ENCODE data around the gene CCDC192.
"Not testable (repeated sequence)": the region's sequence is repeated elsewhere in the genome, so short reads cannot be mapped to it uniquely, and the experiment has no call there.

Gene CCDC192

GRCh38 chr5:127699416-127699815 is 3.8 kb upstream of the CCDC192 start:
- DNase-seq (ENCODE audit: low read depth in 3 of 3) = no peak

GRCh38 chr5:127700237-127700766 is 2.9 kb upstream of the CCDC192 start:
- DNase-seq (ENCODE audit: low read depth in 3 of 3) = no peak

- DNase-seq (ENCODE audit: low read depth in 3 of 3) = no peak
Observed at GRCh38 chr5:127702434-127702833, 757 bp upstream of the CCDC192 start.

GRCh38 chr5:127705120-127705892 is 2.1 kb downstream of the CCDC192 start:
- DNase-seq (ENCODE audit: low read depth in 3 of 3) = no peak

GRCh38 chr5:127706691-127707090 is 3.5 kb downstream of the CCDC192 start:
- no peak for DNase-seq (ENCODE audit: low read depth in 3 of 3)

GRCh38 chr5:127707209-127707608 is 4.0 kb downstream of the CCDC192 start:
- DNase-seq (ENCODE audit: low read depth in 3 of 3) = no peak

GRCh38 chr5:127713083-127713482 is 9.9 kb downstream of the CCDC192 start:
- DNase-seq (ENCODE audit: low read depth in 3 of 3) = not testable (repeated sequence)

GRCh38 chr5:127718181-127718580 is 15.0 kb downstream of the CCDC192 start:
- no peak for DNase-seq (ENCODE audit: low read depth in 3 of 3)

- DNase-seq (ENCODE audit: low read depth in 3 of 3) = no peak
Observed at GRCh38 chr5:127723571-127723970, 20.4 kb downstream of the CCDC192 start.

- DNase-seq (ENCODE audit: low read depth in 3 of 3) = no peak
Observed at GRCh38 chr5:127725673-127726072, 22.5 kb downstream of the CCDC192 start.

GRCh38 chr5:127732963-127733362 is 29.8 kb downstream of the CCDC192 start:
- DNase-seq (ENCODE audit: low read depth in 3 of 3) = no peak

GRCh38 chr5:127739348-127739747 is 36.2 kb downstream of the CCDC192 start:
- not testable (repeated sequence) for DNase-seq (ENCODE audit: low read depth in 3 of 3)

GRCh38 chr5:127739807-127740384 is 36.7 kb downstream of the CCDC192 start:
- DNase-seq (ENCODE audit: low read depth in 3 of 3) = no peak

GRCh38 chr5:127741412-127741811 is 38.2 kb downstream of the CCDC192 start:
- no peak for DNase-seq (ENCODE audit: low read depth in 3 of 3)

GRCh38 chr5:127744241-127744640 is 41.0 kb downstream of the CCDC192 start:
- DNase-seq (ENCODE audit: low read depth in 3 of 3) = no peak

GRCh38 chr5:127746756-127747155 is 43.6 kb downstream of the CCDC192 start:
- no peak for DNase-seq (ENCODE audit: low read depth in 3 of 3)

GRCh38 chr5:127752503-127753265 is 49.5 kb downstream of the CCDC192 start:
- not testable (repeated sequence) for DNase-seq (ENCODE audit: low read depth in 3 of 3)

GRCh38 chr5:127754259-127754658 is 51.1 kb downstream of the CCDC192 start:
- no peak for DNase-seq (ENCODE audit: low read depth in 3 of 3)

GRCh38 chr5:127754706-127755105 is 51.5 kb downstream of the CCDC192 start:
- DNase-seq (ENCODE audit: low read depth in 3 of 3) = no peak

GRCh38 chr5:127757576-127757975 is 54.4 kb downstream of the CCDC192 start:
- DNase-seq (ENCODE audit: low read depth in 3 of 3) = no peak

- DNase-seq (ENCODE audit: low read depth in 3 of 3) = no peak
Observed at GRCh38 chr5:127758766-127759283, 55.6 kb downstream of the CCDC192 start.

- no peak for DNase-seq (ENCODE audit: low read depth in 3 of 3)
Observed at GRCh38 chr5:127761869-127762268, 58.7 kb downstream of the CCDC192 start.
